K562 (cell line): ENCODE results near the gene WWOX.

Experiments
- KLF6 ChIP-seq: fragments of 250-450 bp; sonication (Bioruptor Pico); IDR thresholded peaks from 2 replicates; pipeline ENCODE4 v1.4.0; 2020; ENCODE audit warnings: mild to moderate bottlenecking, moderate library complexity, borderline replicate concordance
- POLR2A ChIP-seq: fragments of 450-650 bp; conservative IDR thresholded peaks from 2 replicates; pipeline ENCODE4 v1.6.1; 2016
- TF ChIP-seq, protein P1 (sequence below): fragments of 250-450 bp; sonication (Bioruptor Pico); IDR thresholded peaks from 2 replicates; pipeline ENCODE4 v1.8.0; 2021; ENCODE audit warnings: mild to moderate bottlenecking, moderate library complexity
- TF ChIP-seq, protein P2 (sequence below): sonication (generic); formaldehyde crosslinking; IDR thresholded peaks from 2 replicates; pipeline ENCODE4 v1.5.0; 2020; ENCODE audit warnings: missing genetic modification reagents

DNA sequence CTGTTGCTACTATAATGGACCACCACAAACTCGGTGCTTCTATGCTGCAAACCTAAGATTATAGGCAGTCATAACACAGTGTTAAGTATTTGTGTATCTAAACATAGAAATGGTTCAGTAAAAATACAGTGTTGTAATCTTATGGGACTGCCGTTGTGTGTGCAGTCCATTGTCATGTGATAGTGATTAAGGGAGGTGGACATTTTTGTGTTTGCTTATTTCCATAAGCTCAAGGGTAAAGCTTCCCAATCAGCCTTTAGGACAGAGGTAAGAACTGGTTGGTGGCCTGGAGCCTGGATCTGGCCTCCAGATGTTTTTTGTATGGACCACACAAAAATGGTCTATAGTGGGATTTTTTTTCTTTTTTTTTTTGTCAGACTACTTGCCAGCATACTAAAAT is 29.9 kb downstream of the WWOX start:
- no peak for TF ChIP-seq KLF6
- no peak for TF ChIP-seq POLR2A
- TF ChIP-seq, protein P1, sequence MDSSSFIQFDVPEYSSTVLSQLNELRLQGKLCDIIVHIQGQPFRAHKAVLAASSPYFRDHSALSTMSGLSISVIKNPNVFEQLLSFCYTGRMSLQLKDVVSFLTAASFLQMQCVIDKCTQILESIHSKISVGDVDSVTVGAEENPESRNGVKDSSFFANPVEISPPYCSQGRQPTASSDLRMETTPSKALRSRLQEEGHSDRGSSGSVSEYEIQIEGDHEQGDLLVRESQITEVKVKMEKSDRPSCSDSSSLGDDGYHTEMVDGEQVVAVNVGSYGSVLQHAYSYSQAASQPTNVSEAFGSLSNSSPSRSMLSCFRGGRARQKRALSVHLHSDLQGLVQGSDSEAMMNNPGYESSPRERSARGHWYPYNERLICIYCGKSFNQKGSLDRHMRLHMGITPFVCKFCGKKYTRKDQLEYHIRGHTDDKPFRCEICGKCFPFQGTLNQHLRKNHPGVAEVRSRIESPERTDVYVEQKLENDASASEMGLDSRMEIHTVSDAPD (CRISPR knock-in tag): no peak
- TF ChIP-seq, protein P2, sequence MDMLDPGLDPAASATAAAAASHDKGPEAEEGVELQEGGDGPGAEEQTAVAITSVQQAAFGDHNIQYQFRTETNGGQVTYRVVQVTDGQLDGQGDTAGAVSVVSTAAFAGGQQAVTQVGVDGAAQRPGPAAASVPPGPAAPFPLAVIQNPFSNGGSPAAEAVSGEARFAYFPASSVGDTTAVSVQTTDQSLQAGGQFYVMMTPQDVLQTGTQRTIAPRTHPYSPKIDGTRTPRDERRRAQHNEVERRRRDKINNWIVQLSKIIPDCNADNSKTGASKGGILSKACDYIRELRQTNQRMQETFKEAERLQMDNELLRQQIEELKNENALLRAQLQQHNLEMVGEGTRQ: no peak
